Stimulated activated CD4-positive, alpha-beta T cell treated with anti-CD3 and anti-CD28 coated beads, Interleukin-1b, Interleukin-23, amount 100 ng/mL, for 24 hours (primary cell): ENCODE results near the gene KCTD14.
"Not testable (repeated sequence)": the region's sequence is repeated elsewhere in the genome, so short reads cannot be mapped to it uniquely, and the experiment has no call there.

Experiments used
- DNase-seq, 4 experiments: peaks; one replicate each; pipeline ENCODE4 v3.0.0-alpha.2; 2020; ENCODE audit warnings: low read depth in 4 of 4, low spot score in 1 of 4

Gene KCTD14

GRCh38 chr11:78025378-78025777, 2.3 kb upstream of the KCTD14 start:
- no peak for DNase-seq

- DNase-seq: no peak
Observed at GRCh38 chr11:78023426-78023825, 350 bp upstream of the KCTD14 start.

- no peak for DNase-seq
Observed at GRCh38 chr11:78021611-78022010, 1.5 kb downstream of the KCTD14 start.

- DNase-seq: no peak
Observed at GRCh38 chr11:78020246-78020645, 2.8 kb downstream of the KCTD14 start.

- DNase-seq: no peak
Observed at GRCh38 chr11:78019808-78020207, 3.3 kb downstream of the KCTD14 start.

- DNase-seq: no peak
Observed at GRCh38 chr11:78015878-78016277, 7.2 kb downstream of the KCTD14 start.

- not testable (repeated sequence) for DNase-seq
Observed at GRCh38 chr11:78014937-78015520, 8.0 kb downstream of the KCTD14 start.

- DNase-seq: no peak
Observed at GRCh38 chr11:78011301-78011700, 11.8 kb downstream of the KCTD14 start.

- DNase-seq: no peak
Observed at GRCh38 chr11:78010755-78011154, 12.3 kb downstream of the KCTD14 start.

GRCh38 chr11:78010304-78010703, 12.8 kb downstream of the KCTD14 start:
- DNase-seq: no peak

GRCh38 chr11:78009062-78009461, 14.0 kb downstream of the KCTD14 start:
- DNase-seq: no peak

- DNase-seq: peak in 3 of 4 experiments; percentile 14 to 20 (median 16)
Observed at GRCh38 chr11:78000193-78000592, 22.9 kb downstream of the KCTD14 start.

GRCh38 chr11:77999446-78000030, 23.5 kb downstream of the KCTD14 start:
- no peak for DNase-seq

- DNase-seq: peak; percentile 85 to 97 (median 94)
Observed at GRCh38 chr11:77994434-77995362, 28.4 kb downstream of the KCTD14 start, which contains the start of gene INTS4. Gene INTS4, minus strand, starts transcription at chr11:77994668. Its CDS starts 25 bp downstream, at chr11:77994643.

- DNase-seq: no peak
Observed at GRCh38 chr11:77993902-77994301, 29.2 kb downstream of the KCTD14 start.

GRCh38 chr11:77990981-77991380, 32.1 kb downstream of the KCTD14 start:
- DNase-seq: no peak

- not testable (repeated sequence) for DNase-seq
Observed at GRCh38 chr11:77986456-77986855, 36.6 kb downstream of the KCTD14 start.

- no peak for DNase-seq
Observed at GRCh38 chr11:77981346-77981947, 41.6 kb downstream of the KCTD14 start.

GRCh38 chr11:77968337-77968736, 54.7 kb downstream of the KCTD14 start:
- no peak for DNase-seq

GRCh38 chr11:77967753-77968152, 55.3 kb downstream of the KCTD14 start:
- no peak for DNase-seq

- no peak for DNase-seq
Observed at GRCh38 chr11:77967121-77967520, 56.0 kb downstream of the KCTD14 start.

GRCh38 chr11:77966338-77966737, 56.7 kb downstream of the KCTD14 start:
- no peak for DNase-seq
